Mesenchymal stem cell (in vitro differentiated cells and primary cell): ENCODE results near the gene RASD1.

Experiments used
- DNase-seq: peaks from one replicate; pipeline ENCODE4 v3.0.0-alpha.2; 2013
- H2AFZ ChIP-seq: one replicate; pipeline ENCODE4 v1.6.1; 2013; ENCODE audit warnings: low read depth, mild to moderate bottlenecking, control low read depth, inconsistent platforms, low read length, moderate library complexity
- H2AK5ac ChIP-seq: 2 replicates; pipeline ENCODE4 v1.6.1; 2013; ENCODE audit warnings: low read length, moderate library complexity, mild to moderate bottlenecking, inconsistent platforms; ENCODE audit not compliant: severe bottlenecking
- H2BK120ac ChIP-seq: one replicate; pipeline ENCODE4 v1.6.1; 2013; ENCODE audit warnings: low read depth, mild to moderate bottlenecking, inconsistent platforms, low read length, moderate library complexity
- H2BK12ac ChIP-seq, 2 experiments: one replicate each; pipeline ENCODE4 v1.6.1; 2013; ENCODE audit warnings: inconsistent platforms in 2 of 2, low read length in 2 of 2, mild to moderate bottlenecking in 2 of 2, moderate library complexity in 2 of 2, control low read depth in 1 of 2
- H2BK15ac ChIP-seq: one replicate; pipeline ENCODE4 v1.6.1; 2013; ENCODE audit warnings: mild to moderate bottlenecking, low read depth, inconsistent platforms; ENCODE audit not compliant: poor library complexity, severe bottlenecking
- H2BK5ac ChIP-seq: 2 replicates; pipeline ENCODE4 v1.6.1; 2013; ENCODE audit warnings: low read depth, mild to moderate bottlenecking, low read length, control low read depth, inconsistent platforms; ENCODE audit not compliant: poor library complexity, severe bottlenecking
- H3K14ac ChIP-seq, 2 experiments: one replicate each; pipeline ENCODE4 v1.6.1; 2013; ENCODE audit warnings: inconsistent platforms in 2 of 2, low read length in 2 of 2, control low read depth in 1 of 2, mild to moderate bottlenecking in 1 of 2, moderate library complexity in 1 of 2
- H3K18ac ChIP-seq, 2 experiments: one replicate each; pipeline ENCODE4 v1.6.1; 2013; ENCODE audit warnings: inconsistent platforms in 2 of 2, low read length in 2 of 2, control low read depth in 1 of 2, low read depth in 1 of 2, mild to moderate bottlenecking in 1 of 2
- H3K23ac ChIP-seq, 2 experiments: one replicate each; pipeline ENCODE4 v1.6.1; 2013; ENCODE audit warnings: inconsistent platforms in 2 of 2, low read length in 2 of 2, mild to moderate bottlenecking in 2 of 2, moderate library complexity in 2 of 2, control low read depth in 1 of 2
- H3K27ac ChIP-seq: 2 replicates; pipeline ENCODE4 v1.5.1; 2013; ENCODE audit warnings: mild to moderate bottlenecking, moderate library complexity, low read length, control low read depth, inconsistent platforms; ENCODE audit not compliant: poor library complexity, severe bottlenecking
- H3K27me3 ChIP-seq, 2 experiments: 2 replicates each; pipeline versions ENCODE4 v1.6.1 to v1.7.0; 2013; ENCODE audit warnings: low read length in 2 of 2, mild to moderate bottlenecking in 2 of 2, moderate library complexity in 2 of 2, control low read depth in 1 of 2, inconsistent platforms in 1 of 2; ENCODE audit not compliant: control insufficient read depth in 1 of 2, insufficient read depth in 1 of 2
- H3K36me3 ChIP-seq, 2 experiments: 2 replicates each; pipeline versions ENCODE4 v1.6.1 to v1.7.0; 2013; ENCODE audit warnings: low read length in 2 of 2, control low read depth in 1 of 2, inconsistent platforms in 1 of 2, low read depth in 1 of 2, mild to moderate bottlenecking in 1 of 2; ENCODE audit not compliant: insufficient read depth in 2 of 2, control insufficient read depth in 1 of 2
- H3K4ac ChIP-seq, 2 experiments: one replicate each; pipeline ENCODE4 v1.6.1; 2013; ENCODE audit warnings: inconsistent platforms in 2 of 2, low read length in 2 of 2, mild to moderate bottlenecking in 2 of 2, moderate library complexity in 2 of 2, control low read depth in 1 of 2, low read depth in 1 of 2
- H3K4me1 ChIP-seq: 2 replicates; pipeline ENCODE4 v1.6.1; 2013; ENCODE audit warnings: low read depth, low read length, control low read depth; ENCODE audit not compliant: control insufficient read depth, insufficient read depth
- H3K4me2 ChIP-seq: 2 replicates; pipeline ENCODE4 v1.6.1; 2013; ENCODE audit warnings: low read length, mild to moderate bottlenecking, inconsistent platforms; ENCODE audit not compliant: poor library complexity, severe bottlenecking
- H3K4me3 ChIP-seq, 2 experiments: 2 replicates each; pipeline versions ENCODE4 v1.5.1 to v1.7.0; 2013; ENCODE audit warnings: low read length in 2 of 2, mild to moderate bottlenecking in 2 of 2, control low read depth in 1 of 2, low read depth in 1 of 2; ENCODE audit not compliant: insufficient read depth in 1 of 2
- H3K79me1 ChIP-seq: replicated peaks from 2 replicates; pipeline ENCODE4 v1.6.1; 2013; ENCODE audit warnings: mild to moderate bottlenecking, control low read depth, low read length, inconsistent platforms; ENCODE audit not compliant: poor library complexity, severe bottlenecking
- H3K9ac ChIP-seq: 2 replicates; pipeline ENCODE4 v1.7.0; 2013; ENCODE audit warnings: mild to moderate bottlenecking, low read length, moderate library complexity
- H3K9me3 ChIP-seq: 2 replicates; pipeline ENCODE4 v1.7.0; 2013; ENCODE audit warnings: mild to moderate bottlenecking, low read length; ENCODE audit not compliant: control insufficient read depth
- H4K8ac ChIP-seq: one replicate; pipeline ENCODE4 v1.6.1; 2013; ENCODE audit warnings: inconsistent platforms, mild to moderate bottlenecking, low read length, moderate library complexity
- H4K91ac ChIP-seq: one replicate; pipeline ENCODE4 v1.6.1; 2013; ENCODE audit warnings: mild to moderate bottlenecking, low read length, inconsistent platforms
- WGBS: methylation state at CpG from one replicate; pipeline ENCODE4 v1.1.7; 2013; ENCODE audit warnings: mixed read lengths; 5-methylcytosine and 5-hydroxymethylcytosine counted together

Gene RASD1

GRCh38 chr17:17494499-17494869 lies 1.7 kb downstream of the RASD1 start:
- Histone ChIP-seq H4K91ac (no peak overlapping the region), H3K27ac (no peak overlapping the region), H3K14ac (no peak overlapping the region), H2AFZ (no peak overlapping the region), H3K36me3 (peaks cover 22 to 32% of the 10 kb centered on the region in 2 experiments), H3K4me2 (peak overlapping the region; percentile 76), H3K9me3 (no peaks in the 10 kb centered on the region), H3K27me3 (peaks cover 5 to 32% of the 10 kb centered on the region in 2 experiments), H3K4me1 (peaks cover 20% of the 10 kb centered on the region), H3K4ac (no peak overlapping the region), H2BK5ac (no peak overlapping the region), H3K18ac (no peak overlapping the region), H3K23ac (no peak overlapping the region), H3K9ac (peak overlapping the region; percentile 87), H2AK5ac (no peak overlapping the region), H2BK15ac (no peak overlapping the region), H3K4me3 (peak overlapping the region in 1 of 2 experiments; percentile 84), H2BK12ac (no peak overlapping the region), H2BK120ac (no peak overlapping the region), H3K79me1 (peaks cover 4% of the 10 kb centered on the region), H4K8ac (no peak overlapping the region)
- 31% methylated on average over 14 of the region's 14 CpGs for WGBS
- no peak for DNase-seq

- H3K9me3 ChIP-seq = no peaks in the 10 kb centered on the region
- no peak overlapping the region for H3K18ac ChIP-seq
- H2BK120ac ChIP-seq = no peak overlapping the region
- peaks cover 4% of the 10 kb centered on the region for H3K79me1 ChIP-seq
- peaks cover 20% of the 10 kb centered on the region for H3K4me1 ChIP-seq
- no peak for DNase-seq
- no peak overlapping the region for H3K14ac ChIP-seq
- no peak overlapping the region for H3K4ac ChIP-seq
- no peak overlapping the region for H4K91ac ChIP-seq
- H2BK5ac ChIP-seq = no peak overlapping the region
- peaks cover 5 to 28% of the 10 kb centered on the region in 2 experiments for H3K27me3 ChIP-seq
- 74% methylated on average over 4 of the region's 5 CpGs for WGBS
- H3K9ac ChIP-seq = peak overlapping the region; percentile 87
- H3K23ac ChIP-seq = no peak overlapping the region
- H2AK5ac ChIP-seq = no peak overlapping the region
- H2AFZ ChIP-seq = no peak overlapping the region
- H3K4me3 ChIP-seq = peak overlapping the region in 1 of 2 experiments; percentile 84
- H2BK12ac ChIP-seq = no peak overlapping the region
- H3K27ac ChIP-seq = no peak overlapping the region
- no peak overlapping the region for H2BK15ac ChIP-seq
- H4K8ac ChIP-seq = no peak overlapping the region
- H3K4me2 ChIP-seq = no peak overlapping the region
- peaks cover 22 to 34% of the 10 kb centered on the region in 2 experiments for H3K36me3 ChIP-seq
These were observed 2.2 kb downstream of the RASD1 start for GRCh38 chr17:17493986-17494466.

- no peak overlapping the region for H3K23ac ChIP-seq
- no peak overlapping the region for H3K27ac ChIP-seq
- H2BK120ac ChIP-seq = no peak overlapping the region
- no peak overlapping the region for H2BK5ac ChIP-seq
- WGBS = 63% methylated on average over 15 of the region's 15 CpGs
- H4K8ac ChIP-seq = no peak overlapping the region
- H3K27me3 ChIP-seq = peaks cover under 1 to 23% of the 10 kb centered on the region in 2 experiments
- H3K9ac ChIP-seq = peak overlapping the region; percentile 87
- peak overlapping the region in 1 of 2 experiments; percentile 29 for H2BK12ac ChIP-seq
- H3K36me3 ChIP-seq = peaks cover 22 to 38% of the 10 kb centered on the region in 2 experiments
- no peak overlapping the region for H3K4ac ChIP-seq
- no peak overlapping the region for H2AK5ac ChIP-seq
- peaks cover 4% of the 10 kb centered on the region for H3K79me1 ChIP-seq
- no peaks in the 10 kb centered on the region for H3K9me3 ChIP-seq
- no peak overlapping the region for H3K14ac ChIP-seq
- H3K4me3 ChIP-seq = peak overlapping the region; percentile 14 to 84
- no peak overlapping the region for H4K91ac ChIP-seq
- H2AFZ ChIP-seq = no peak overlapping the region
- no peak overlapping the region for H2BK15ac ChIP-seq
- DNase-seq = no peak
- H3K18ac ChIP-seq = no peak overlapping the region
- no peak overlapping the region for H3K4me2 ChIP-seq
- H3K4me1 ChIP-seq = peaks cover 20% of the 10 kb centered on the region
These were observed 2.8 kb downstream of the RASD1 start for GRCh38 chr17:17493249-17493985.

GRCh38 chr17:17492571-17492970 lies 3.6 kb downstream of the RASD1 start:
- Histone ChIP-seq H2AFZ (no peak overlapping the region), H2BK120ac (no peak overlapping the region), H3K4me2 (no peak overlapping the region), H4K91ac (no peak overlapping the region), H3K4me1 (peaks cover 20% of the 10 kb centered on the region), H3K4me3 (no peak overlapping the region), H2BK15ac (no peak overlapping the region), H2BK12ac (no peak overlapping the region), H2BK5ac (no peak overlapping the region), H3K36me3 (peaks cover 22 to 45% of the 10 kb centered on the region in 2 experiments), H3K18ac (no peak overlapping the region), H3K79me1 (peaks cover 8% of the 10 kb centered on the region), H4K8ac (no peak overlapping the region), H3K4ac (no peak overlapping the region), H3K9ac (peak overlapping the region; percentile 87), H2AK5ac (no peak overlapping the region), H3K27ac (no peak overlapping the region), H3K27me3 (peaks cover 0 to 15% of the 10 kb centered on the region in 2 experiments), H3K9me3 (no peaks in the 10 kb centered on the region), H3K14ac (no peak overlapping the region), H3K23ac (no peak overlapping the region)
- DNase-seq = no peak
- 92% methylated on average over 9 of the region's 9 CpGs for WGBS
